ENCODE data around the gene TRNT1. TPM values are rescaled to one million over a fixed set of nuclear protein-coding genes. Genes with fewer than 3 reads are reported as not detected.

The TRNT1 gene
- total RNA-seq, 1 experiment from 2014 or later: 21.4 TPM

- TF ChIP-seq YY1 (IDR thresholded peaks at IDR 0.05; ENCODE audit: extremely low read depth, insufficient replicate concordance, low read depth, low read length): no peak
- TF ChIP-seq CEBPB (IDR thresholded peaks at IDR 0.05; ENCODE audit: low read depth): no peak
- TF ChIP-seq, protein P1, sequence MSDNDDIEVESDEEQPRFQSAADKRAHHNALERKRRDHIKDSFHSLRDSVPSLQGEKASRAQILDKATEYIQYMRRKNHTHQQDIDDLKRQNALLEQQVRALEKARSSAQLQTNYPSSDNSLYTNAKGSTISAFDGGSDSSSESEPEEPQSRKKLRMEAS (IDR thresholded peaks at IDR 0.05): no peak
Measured at GRCh38 chr3:3109407-3110298, 17.1 kb upstream of the TRNT1 start (continued).

GRCh38 chr3:3110299-3110630 lies 16.5 kb upstream of the TRNT1 start, which contains the start of gene IL5RA:
IL5RA (minus strand) TSS chr3:3110374; CDS start chr3:3104984, 5,390 bp downstream.
- no peak for ATAC-seq
- intact Hi-C loops (cut with micrococcal nuclease): no loop called here
- TF ChIP-seq ZFX (IDR thresholded peaks at IDR 0.05) (no peak), JUND (IDR thresholded peaks at IDR 0.05) (no peak), SP1 (IDR thresholded peaks at IDR 0.05; ENCODE audit: low read depth) (no peak), CBX3 (IDR thresholded peaks at IDR 0.05; ENCODE audit: low read depth) (no peak), TCF7L2 (IDR thresholded peaks at IDR 0.05; ENCODE audit: borderline replicate concordance, extremely low read depth, insufficient read depth, insufficient read length) (no peak), SRF (IDR thresholded peaks at IDR 0.05; ENCODE audit: low read depth) (no peak), POLR2A (IDR thresholded peaks at IDR 0.05; ENCODE audit: borderline replicate concordance, extremely low read depth, insufficient read depth, insufficient read length) (no peak), EZH2 (IDR thresholded peaks at IDR 0.05) (no peak), POLR2AphosphoS5 (IDR thresholded peaks at IDR 0.05; ENCODE audit: low read depth, low read length) (no peak), CTCF (IDR thresholded peaks at IDR 0.05 in 2 of 3, conservative IDR thresholded peaks at IDR 0.05 in 1 of 3; ENCODE audit: borderline replicate concordance in 1 of 3, insufficient read depth in 1 of 3, low read depth in 2 of 3, low read length in 2 of 3) (no peak), EGR1 (IDR thresholded peaks at IDR 0.05; ENCODE audit: low read depth) (no peak), EZH2phosphoT487 (IDR thresholded peaks at IDR 0.05; ENCODE audit: borderline replicate concordance) (no peak), ZNF274 (IDR thresholded peaks at IDR 0.05; ENCODE audit: low read depth, low read length) (no peak), REST (IDR thresholded peaks at IDR 0.05; ENCODE audit: low read depth) (no peak), ATF3 (IDR thresholded peaks at IDR 0.05) (no peak), FOSL1 (IDR thresholded peaks at IDR 0.05; ENCODE audit: low read depth) (no peak)
- TF ChIP-seq, protein P1 (IDR thresholded peaks at IDR 0.05): no peak

More at GRCh38 chr3:3110299-3110630, 16.5 kb upstream of the TRNT1 start, which contains the start of gene IL5RA:
- ChIA-PET CTCF (no interaction called here), RAD21 (ENCODE audit: low non-redundant PET in 1 of 2, low total read pairs in 2 of 2, uncharacterized antibody in 2 of 2, unreplicated experiment in 2 of 2) (no interaction called here), POLR2A (no interaction called here)
- peaks cover 29% of the 10 kb centered on the region; the same call in 1 of the 2 replicates for H3K27me3 ChIP-seq (ENCODE audit: insufficient read depth, low read length)
- no peaks in the 10 kb centered on the region for H3K79me2 ChIP-seq (ENCODE audit: insufficient read depth, low read length)
- no peak within 1 kb of the TSS for H3K4me3 ChIP-seq (replicated peaks in 1 of 2; ENCODE audit: low read depth in 1 of 2, low read length in 2 of 2)
- no peak within 1 kb of the TSS for H3K4me2 ChIP-seq (ENCODE audit: low read length)
- no TSS peak for BruUV-seq (replicated peaks)
- H3K9ac ChIP-seq (ENCODE audit: low read length): no peak within 1 kb of the TSS
- no peaks in the 10 kb centered on the region for H3K4me1 ChIP-seq (ENCODE audit: control insufficient read depth in 1 of 2, insufficient read depth in 2 of 2, low read length in 2 of 2)
- H2AFZ ChIP-seq (ENCODE audit: low read depth, low read length, poor library complexity, severe bottlenecking): no peak within 1 kb of the TSS
- H3K27ac ChIP-seq (ENCODE audit: low read depth, low read length): no peak within 1 kb of the TSS
- H3K9me3 ChIP-seq (ENCODE audit: control insufficient read depth in 1 of 2, insufficient read depth in 1 of 2, low read depth in 1 of 2, low read length in 2 of 2): no peaks in the 10 kb centered on the region
- no peaks in the 10 kb centered on the region for H3K9me2 ChIP-seq (ENCODE audit: insufficient read depth)
- DNase-seq (ENCODE audit: low read depth, low spot score): no peak
- no peaks in the 10 kb centered on the region for H4K20me1 ChIP-seq (ENCODE audit: insufficient read depth)
- H3K36me3 ChIP-seq (ENCODE audit: control insufficient read depth in 1 of 2, insufficient read depth in 2 of 2, low read length in 2 of 2): no peaks in the 10 kb centered on the region
